Activated CD4-positive, CD25-positive, alpha-beta regulatory T cell (primary cell): ENCODE measurements around the gene CNOT2.

ENCODE experiments used
- DNase-seq, 4 experiments: peaks; one replicate each; lab custom pipeline; 2025; lab: John Stamatoyannopoulos, UW

CNOT2 gene

DNA sequence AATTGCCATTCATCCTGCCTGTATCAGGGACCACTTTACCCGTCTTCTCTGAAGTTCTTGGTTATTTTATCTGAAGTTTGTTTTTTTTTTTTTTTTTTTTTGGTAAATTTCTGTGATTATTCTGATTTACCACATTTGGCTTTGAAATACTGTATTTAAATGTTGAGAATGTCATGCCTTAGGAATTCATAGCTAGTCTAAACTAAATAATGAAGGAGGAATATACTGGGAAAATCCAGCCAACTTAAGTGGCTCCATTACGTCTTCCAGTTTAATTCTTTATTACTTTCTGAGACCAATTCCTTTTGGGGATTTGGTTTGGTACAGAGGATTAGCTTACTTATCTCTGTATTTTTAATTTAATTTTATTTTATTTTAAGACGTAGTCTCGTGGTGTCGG, 62.6 kb downstream of the CNOT2 start:
- no peak for DNase-seq

DNA sequence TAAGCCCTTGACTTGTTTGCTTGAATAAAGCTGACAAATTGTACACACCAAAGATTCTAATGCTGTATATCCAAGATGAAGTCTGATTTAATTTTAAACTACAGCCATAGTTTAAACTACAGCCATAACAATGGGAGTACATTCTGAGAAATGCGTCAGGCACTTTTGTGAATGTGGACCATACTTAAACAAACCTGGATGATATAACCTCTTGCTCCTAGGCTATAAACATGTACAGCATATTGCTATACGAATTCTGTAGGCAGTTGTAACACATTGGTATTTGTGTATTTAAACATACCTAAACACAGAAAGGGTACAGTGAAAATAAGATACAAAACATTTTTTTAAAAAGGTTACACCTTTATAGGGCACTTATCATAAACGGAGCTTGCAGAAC, 63.4 kb downstream of the CNOT2 start:
- no peak for DNase-seq

GRCh38 chr12:70307868-70308267, 64.6 kb downstream of the CNOT2 start:
- no peak for DNase-seq

DNA sequence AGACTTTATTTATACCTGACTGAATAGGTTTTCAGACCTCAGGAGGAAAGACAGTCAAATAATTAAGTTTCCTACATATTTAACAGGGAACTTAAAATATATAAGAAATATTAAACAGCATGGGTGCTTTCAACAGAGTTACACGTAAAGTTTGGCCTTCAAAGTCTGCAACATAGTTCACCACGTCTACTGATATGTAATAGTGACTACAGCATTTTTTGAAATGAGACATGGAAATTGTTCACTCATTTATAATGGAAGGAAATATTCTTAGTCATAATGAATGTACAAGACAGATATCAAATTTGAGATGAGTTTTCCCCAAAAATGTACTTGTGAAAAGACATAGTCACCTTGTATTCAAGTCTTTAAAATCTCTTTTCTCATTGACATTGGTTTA, 66.1 kb downstream of the CNOT2 start:
- no peak for DNase-seq

GRCh38 chr12:70314145-70314544, 70.9 kb downstream of the CNOT2 start:
- no peak for DNase-seq

DNA sequence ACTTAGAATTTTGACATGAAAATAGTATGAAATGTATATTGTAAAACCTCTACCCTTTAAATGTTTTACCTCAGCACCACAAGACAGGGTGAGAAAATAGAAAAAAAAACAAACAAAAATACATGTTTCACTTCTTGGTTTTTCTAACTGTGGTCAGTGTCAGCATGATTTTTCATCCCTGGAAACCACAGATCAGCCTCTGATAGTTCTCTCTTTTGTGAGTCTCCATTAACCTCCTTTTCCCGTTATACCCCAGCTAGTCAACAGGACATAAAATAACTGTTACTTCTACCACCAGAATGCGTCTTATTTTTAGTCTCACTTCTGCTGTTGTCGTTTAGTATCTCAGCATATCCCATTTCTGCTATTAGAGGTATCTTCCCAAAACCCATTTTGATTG, 74.5 kb downstream of the CNOT2 start:
- DNase-seq: no peak

DNA sequence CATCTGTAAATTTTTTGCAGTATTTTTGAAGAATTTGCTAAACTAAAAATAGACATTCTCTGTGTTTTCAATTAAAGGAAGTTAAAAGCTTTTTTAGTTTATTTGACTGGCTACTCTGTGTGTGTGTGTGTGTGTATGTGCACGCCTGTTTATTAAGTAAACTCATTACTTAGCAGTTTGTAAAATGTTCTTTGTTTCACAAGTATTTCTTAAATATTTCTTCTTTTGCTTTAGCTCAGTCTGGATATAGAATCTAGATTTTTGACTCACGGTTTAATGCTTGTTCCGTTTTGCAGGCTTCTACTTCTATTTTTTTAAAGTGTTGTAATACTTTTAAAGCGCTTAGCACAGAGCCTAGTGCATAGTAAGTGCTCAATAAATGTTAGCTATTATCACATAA, 76.4 kb downstream of the CNOT2 start:
- DNase-seq: no peak

DNA sequence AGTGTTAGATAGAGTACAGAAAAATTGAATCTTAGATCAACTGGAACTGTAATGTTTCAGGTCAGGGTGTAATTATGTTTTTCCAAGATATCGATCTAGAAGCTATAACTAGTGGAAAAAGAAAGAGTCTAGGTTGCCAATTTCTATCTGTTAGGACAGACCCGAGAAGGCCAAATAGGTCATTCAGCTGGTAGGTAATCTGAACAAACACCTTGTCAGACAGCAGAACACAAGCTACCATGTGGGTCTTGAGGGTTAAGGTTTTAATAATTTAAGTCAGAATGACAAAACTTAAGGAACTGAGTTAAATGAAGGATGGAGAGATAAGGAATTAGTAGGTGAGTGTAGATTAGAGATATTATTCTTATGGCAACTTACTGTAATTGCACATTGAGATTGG, 78.0 kb downstream of the CNOT2 start:
- no peak for DNase-seq

DNA sequence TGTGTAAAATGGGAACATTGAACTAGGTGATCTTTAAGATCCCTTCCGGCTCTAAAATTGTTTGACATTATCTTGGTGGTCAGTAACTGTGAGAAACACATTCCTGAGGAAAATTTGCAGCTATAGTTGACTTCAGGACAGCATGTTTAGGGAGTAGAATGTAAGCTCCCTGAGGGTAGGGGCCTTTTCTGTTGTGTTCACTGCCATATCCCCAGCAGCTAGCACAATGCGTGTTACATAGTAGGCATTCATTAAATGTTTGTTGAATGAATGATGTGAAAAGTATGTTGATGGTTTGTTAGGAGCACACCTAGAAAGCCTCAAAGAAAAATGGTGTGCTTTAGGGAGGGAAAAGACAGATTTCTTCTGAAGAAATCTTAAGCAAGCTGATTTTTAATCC, 84.3 kb downstream of the CNOT2 start:
- no peak for DNase-seq

DNA sequence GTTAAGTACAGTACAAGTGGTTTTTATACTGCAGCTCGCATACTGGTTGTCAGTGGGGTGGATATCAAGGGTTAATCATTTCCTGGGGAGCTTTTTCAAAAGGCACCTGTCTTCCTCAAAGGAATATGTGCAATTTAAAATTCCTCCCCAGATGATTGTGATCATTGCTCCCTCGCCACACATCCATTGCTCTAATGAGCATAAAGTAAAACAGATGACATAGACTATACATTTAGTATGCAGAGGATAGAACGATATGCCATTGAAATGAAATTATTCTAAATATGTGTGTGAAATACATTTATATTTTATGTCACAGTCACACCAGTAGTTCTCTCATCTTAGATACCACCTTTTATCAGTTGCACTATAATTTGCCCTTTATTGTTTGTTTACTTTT, 86.5 kb downstream of the CNOT2 start:
- DNase-seq: no peak

- no peak for DNase-seq
Measured at GRCh38 chr12:70330158-70330557, 86.9 kb downstream of the CNOT2 start.

DNA sequence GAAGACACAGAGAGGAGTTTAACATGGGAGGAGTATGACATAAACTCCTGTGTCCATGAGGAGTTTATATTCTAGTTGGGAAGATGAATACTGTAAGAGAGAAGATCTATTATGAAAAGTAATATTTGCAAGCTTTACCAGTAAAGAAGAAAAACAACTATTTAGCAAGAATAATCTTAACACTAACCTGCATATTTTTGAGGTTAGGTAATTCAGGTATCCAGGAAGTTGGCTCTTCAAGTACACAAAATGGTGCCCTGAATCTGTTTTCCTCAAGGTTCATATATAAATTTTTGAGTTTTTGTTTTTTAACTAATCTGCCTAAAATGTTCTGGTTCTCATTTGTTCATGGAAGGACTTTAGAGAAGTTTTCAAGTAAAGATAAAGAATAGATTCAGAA, 89.0 kb downstream of the CNOT2 start:
- DNase-seq: no peak

GRCh38 chr12:70334742-70335141, 91.5 kb downstream of the CNOT2 start:
- DNase-seq: no peak

DNA sequence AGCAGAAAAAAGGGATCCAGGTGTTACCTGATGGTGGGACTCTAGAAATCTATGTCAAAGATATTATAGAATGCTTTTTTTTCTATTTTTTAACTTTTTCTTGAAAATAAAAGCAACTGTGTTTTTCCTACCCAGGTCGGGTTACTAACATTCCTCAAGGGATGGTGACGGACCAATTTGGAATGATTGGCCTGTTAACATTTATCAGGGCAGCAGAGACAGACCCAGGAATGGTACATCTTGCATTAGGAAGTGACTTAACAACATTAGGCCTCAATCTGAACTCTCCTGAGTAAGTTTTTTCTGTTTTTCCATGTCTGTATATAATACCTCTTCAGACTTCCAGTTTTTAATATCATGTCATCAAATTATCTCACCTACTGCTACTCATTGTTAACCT, 95.3 kb downstream of the CNOT2 start:
- DNase-seq: no peak

DNA sequence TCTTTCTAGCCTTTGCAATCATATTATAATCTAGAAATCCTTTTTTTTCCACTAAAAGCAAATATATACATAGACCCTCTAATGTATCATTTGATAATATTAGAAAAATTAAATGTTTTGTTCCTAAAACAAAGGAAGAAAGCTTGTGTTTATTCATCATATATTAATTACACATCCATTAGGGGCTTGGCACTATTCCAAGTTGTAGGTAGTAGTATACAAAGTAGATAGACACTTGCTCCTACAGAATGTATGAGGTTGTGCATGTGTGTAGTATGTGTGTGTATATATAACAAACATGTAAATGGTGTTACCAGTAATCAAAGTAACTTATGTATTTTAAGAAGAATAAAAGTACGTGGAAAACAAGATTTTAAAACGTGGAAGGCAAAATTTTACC, 107.8 kb downstream of the CNOT2 start:
- no peak for DNase-seq

DNA sequence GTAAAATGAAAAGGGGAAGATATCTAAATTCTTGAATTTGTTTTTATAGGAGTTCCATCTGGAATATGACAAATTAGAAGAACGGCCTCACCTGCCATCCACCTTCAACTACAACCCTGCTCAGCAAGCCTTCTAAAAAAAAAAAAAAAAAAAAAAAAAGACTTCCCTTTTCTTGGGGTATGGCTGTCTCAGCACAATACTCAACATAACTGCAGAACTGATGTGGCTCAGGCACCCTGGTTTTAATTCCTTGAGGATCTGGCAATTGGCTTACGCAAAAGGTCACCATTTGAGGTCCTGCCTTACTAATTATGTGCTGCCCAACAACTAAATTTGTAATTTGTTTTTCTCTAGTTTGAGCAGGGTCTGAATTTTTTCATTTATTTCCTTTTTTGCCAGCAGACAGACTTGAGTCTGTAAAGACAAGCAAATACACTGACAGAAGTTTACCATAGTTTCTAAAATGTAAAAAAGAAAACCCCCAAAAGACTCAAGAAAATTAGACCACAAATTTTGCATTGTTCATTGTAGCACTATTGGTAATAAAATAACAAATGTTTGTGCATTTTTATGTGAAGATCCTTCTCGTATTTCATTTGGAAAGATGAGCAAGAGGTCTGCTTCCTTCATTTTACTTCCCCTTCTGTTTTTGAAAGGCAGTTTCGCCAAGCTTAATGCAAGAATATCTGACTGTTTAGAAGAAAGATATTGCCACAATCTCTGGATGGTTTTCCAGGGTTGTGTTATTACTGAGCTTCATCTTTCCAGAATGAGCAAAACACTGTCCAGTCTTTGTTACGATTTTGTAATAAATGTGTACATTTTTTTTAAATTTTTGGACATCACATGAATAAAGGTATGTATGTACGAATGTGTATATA, 110.8 kb downstream of the CNOT2 start:
- no peak for DNase-seq

- DNase-seq: no peak
Measured at GRCh38 chr12:70354787-70355186, 111.6 kb downstream of the CNOT2 start.

- DNase-seq: no peak
Measured at GRCh38 chr12:70355972-70356371, 112.7 kb downstream of the CNOT2 start.

- no peak for DNase-seq
Measured at GRCh38 chr12:70359458-70360197, 116.4 kb downstream of the CNOT2 start.

- no peak for DNase-seq
Measured at GRCh38 chr12:70360218-70360617, 117.0 kb downstream of the CNOT2 start.

- no peak for DNase-seq
Measured at GRCh38 chr12:70364695-70365397, 121.6 kb downstream of the CNOT2 start.

DNA sequence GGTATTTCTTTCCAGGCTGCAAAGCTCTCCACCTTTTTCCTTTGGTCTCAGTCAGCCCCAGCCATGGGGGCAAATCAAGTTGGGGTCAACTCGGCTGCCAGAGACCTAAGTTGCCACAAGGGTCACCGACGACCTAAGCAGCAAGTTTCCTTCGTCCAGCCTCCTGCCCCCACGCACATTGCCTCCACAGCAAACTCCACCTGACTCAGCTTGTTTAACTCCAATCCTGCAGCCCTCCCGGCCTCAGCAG, 122.1 kb downstream of the CNOT2 start:
- no peak for DNase-seq
